ENCODE results near the gene GP9.

DNA sequence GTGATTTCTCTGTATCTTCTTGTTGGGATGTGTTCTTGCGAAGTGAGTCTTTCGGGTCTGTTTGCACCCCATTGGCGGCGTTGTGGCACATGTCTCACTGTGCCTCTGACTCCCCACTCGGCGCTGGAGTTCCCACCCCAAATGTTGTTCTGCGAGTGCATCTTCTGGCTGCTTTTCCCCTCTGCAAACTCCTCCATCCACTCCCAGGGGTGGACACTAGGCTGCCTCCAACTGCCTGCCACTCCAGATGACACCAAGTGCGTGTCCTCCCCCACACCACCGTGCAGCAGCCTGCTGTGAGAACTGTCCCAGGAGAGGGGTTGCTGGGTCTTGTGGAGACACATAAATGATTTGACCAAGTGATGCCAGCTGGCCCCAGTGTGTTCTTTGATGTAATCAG is 41.8 kb upstream of the GP9 start:
- no peak for TF ChIP-seq YY1 (IDR thresholded peaks at IDR 0.05; ENCODE audit: low read depth)
- TF ChIP-seq ZBTB7A (IDR thresholded peaks at IDR 0.05; ENCODE audit: low read depth) = no peak
- no peak for TF ChIP-seq TEAD4 (IDR thresholded peaks at IDR 0.05)
- TF ChIP-seq, protein P1, sequence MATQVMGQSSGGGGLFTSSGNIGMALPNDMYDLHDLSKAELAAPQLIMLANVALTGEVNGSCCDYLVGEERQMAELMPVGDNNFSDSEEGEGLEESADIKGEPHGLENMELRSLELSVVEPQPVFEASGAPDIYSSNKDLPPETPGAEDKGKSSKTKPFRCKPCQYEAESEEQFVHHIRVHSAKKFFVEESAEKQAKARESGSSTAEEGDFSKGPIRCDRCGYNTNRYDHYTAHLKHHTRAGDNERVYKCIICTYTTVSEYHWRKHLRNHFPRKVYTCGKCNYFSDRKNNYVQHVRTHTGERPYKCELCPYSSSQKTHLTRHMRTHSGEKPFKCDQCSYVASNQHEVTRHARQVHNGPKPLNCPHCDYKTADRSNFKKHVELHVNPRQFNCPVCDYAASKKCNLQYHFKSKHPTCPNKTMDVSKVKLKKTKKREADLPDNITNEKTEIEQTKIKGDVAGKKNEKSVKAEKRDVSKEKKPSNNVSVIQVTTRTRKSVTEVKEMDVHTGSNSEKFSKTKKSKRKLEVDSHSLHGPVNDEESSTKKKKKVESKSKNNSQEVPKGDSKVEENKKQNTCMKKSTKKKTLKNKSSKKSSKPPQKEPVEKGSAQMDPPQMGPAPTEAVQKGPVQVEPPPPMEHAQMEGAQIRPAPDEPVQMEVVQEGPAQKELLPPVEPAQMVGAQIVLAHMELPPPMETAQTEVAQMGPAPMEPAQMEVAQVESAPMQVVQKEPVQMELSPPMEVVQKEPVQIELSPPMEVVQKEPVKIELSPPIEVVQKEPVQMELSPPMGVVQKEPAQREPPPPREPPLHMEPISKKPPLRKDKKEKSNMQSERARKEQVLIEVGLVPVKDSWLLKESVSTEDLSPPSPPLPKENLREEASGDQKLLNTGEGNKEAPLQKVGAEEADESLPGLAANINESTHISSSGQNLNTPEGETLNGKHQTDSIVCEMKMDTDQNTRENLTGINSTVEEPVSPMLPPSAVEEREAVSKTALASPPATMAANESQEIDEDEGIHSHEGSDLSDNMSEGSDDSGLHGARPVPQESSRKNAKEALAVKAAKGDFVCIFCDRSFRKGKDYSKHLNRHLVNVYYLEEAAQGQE (IDR thresholded peaks at IDR 0.05; ENCODE audit: low read depth) = no peak
- no peak for TF ChIP-seq TAF1 (IDR thresholded peaks at IDR 0.05; ENCODE audit: low read depth)
- no peak for TF ChIP-seq NFIC (IDR thresholded peaks at IDR 0.05)
- no peak for TF ChIP-seq CEBPB (IDR thresholded peaks at IDR 0.05)
- no peak for TF ChIP-seq EGR1 (IDR thresholded peaks at IDR 0.05)
- TF ChIP-seq EP300 (IDR thresholded peaks at IDR 0.05; ENCODE audit: borderline replicate concordance) = no peak
- no peak for TF ChIP-seq CREB1 (IDR thresholded peaks at IDR 0.05; ENCODE audit: low read depth)
